K562 (cell line): ENCODE data around the gene WDR83. TPM values are rescaled to one million over a fixed set of nuclear protein-coding genes. Genes with fewer than 3 reads are reported as not detected.

Source experiments
- MEF2D ChIP-seq: conservative IDR thresholded peaks from 2 replicates; pipeline ENCODE4 v1.6.1; 2016; ENCODE audit warnings: low read depth, missing genetic modification characterization, missing compliant biosample characterization
- PATZ1 ChIP-seq: fragments of 250-450 bp; sonication (Bioruptor Pico); IDR thresholded peaks from 2 replicates; pipeline ENCODE4 v1.5.0; 2020; ENCODE audit warnings: mild to moderate bottlenecking, borderline replicate concordance
- POU5F1 ChIP-seq: fragments of 150-350 bp; IDR thresholded peaks from 2 replicates; pipeline ENCODE4 v1.6.1; 2014; ENCODE audit warnings: borderline replicate concordance, low read length, low read depth, mild to moderate bottlenecking; ENCODE audit not compliant: partially characterized antibody
- SRF ChIP-seq, 2 experiments: fragments of 250-450, 450-650 bp in 1 of 2; sonication (Bioruptor Pico) in 1 of 2; sonication (generic) in 1 of 2; formaldehyde crosslinking; IDR thresholded peaks; 2 replicates each; pipeline versions ENCODE4 v1.5.0 to v1.5.1; 2020 to 2022; ENCODE audit warnings: mild to moderate bottlenecking in 1 of 2, missing genetic modification reagents in 1 of 2
- U2AF2 ChIP-seq: fragments of 200-400 bp; formaldehyde crosslinking; optimal IDR thresholded peaks from 2 replicates; pipeline ENCODE3; 2017; ENCODE audit warnings: low read depth, mild to moderate bottlenecking, low read length
- ZNF830 ChIP-seq: fragments of 250-450 bp; sonication (Bioruptor Pico); IDR thresholded peaks from 2 replicates; pipeline ENCODE4 v1.5.0; 2021; ENCODE audit warnings: mild to moderate bottlenecking
- polyA plus RNA-seq, 8 experiments: library from polyadenylated mRNA; depleted of rRNA in 4 of 8; stranded (reverse) in 5 of 8; unstranded in 3 of 8; fragments of >200 nt; fragmentation: Nextera tagmentation in 2 of 8; fragmentation: Illumina TruSeq in 1 of 8; extraction: Ambion mirVana in 2 of 8; extraction: Trizol in 1 of 8; gene quantifications; 2 replicates each; pipeline versions ENCODE4 v1.2.1 to v1.2.3, GENCODE V29; 2011 to 2014; ENCODE audit warnings: inconsistent platforms in 1 of 8, missing spikeins in 1 of 8
- total RNA-seq, 7 experiments: library from RNA; depleted of rRNA in 6 of 7; stranded (reverse); fragments of >200 nt in 6 of 7; fragmentation: Illumina TruSeq in 2 of 7; extraction: Trizol in 2 of 7; gene quantifications; 2 replicates each; pipeline versions ENCODE4 v1.2.1 to v1.2.3, GENCODE V29; 2011 to 2021; ENCODE audit warnings: low replicate concordance in 1 of 7
- TF ChIP-seq, protein P1 (sequence below), 2 experiments: fragments of 450-650 bp; formaldehyde crosslinking in 1 of 2; IDR thresholded peaks; 2 replicates each; pipeline versions ENCODE4 v1.4.0 to v1.6.1; 2014 to 2020; ENCODE audit warnings: mild to moderate bottlenecking in 2 of 2, borderline replicate concordance in 1 of 2, low read depth in 1 of 2
- TF ChIP-seq, protein P2 (sequence below): conservative IDR thresholded peaks from 2 replicates; pipeline ENCODE4 v1.6.1; 2011; ENCODE audit warnings: low read depth, mild to moderate bottlenecking, low read length; ENCODE audit not compliant: control insufficient read depth

WDR83 gene
- total and polyA plus RNA-seq, 9 of the 15 experiments (the other 6 are each of a cell fraction or from before 2014, with no cell fraction given): 0.52 to 21.3 (median 4.2) TPM

- TF ChIP-seq, protein P1, sequence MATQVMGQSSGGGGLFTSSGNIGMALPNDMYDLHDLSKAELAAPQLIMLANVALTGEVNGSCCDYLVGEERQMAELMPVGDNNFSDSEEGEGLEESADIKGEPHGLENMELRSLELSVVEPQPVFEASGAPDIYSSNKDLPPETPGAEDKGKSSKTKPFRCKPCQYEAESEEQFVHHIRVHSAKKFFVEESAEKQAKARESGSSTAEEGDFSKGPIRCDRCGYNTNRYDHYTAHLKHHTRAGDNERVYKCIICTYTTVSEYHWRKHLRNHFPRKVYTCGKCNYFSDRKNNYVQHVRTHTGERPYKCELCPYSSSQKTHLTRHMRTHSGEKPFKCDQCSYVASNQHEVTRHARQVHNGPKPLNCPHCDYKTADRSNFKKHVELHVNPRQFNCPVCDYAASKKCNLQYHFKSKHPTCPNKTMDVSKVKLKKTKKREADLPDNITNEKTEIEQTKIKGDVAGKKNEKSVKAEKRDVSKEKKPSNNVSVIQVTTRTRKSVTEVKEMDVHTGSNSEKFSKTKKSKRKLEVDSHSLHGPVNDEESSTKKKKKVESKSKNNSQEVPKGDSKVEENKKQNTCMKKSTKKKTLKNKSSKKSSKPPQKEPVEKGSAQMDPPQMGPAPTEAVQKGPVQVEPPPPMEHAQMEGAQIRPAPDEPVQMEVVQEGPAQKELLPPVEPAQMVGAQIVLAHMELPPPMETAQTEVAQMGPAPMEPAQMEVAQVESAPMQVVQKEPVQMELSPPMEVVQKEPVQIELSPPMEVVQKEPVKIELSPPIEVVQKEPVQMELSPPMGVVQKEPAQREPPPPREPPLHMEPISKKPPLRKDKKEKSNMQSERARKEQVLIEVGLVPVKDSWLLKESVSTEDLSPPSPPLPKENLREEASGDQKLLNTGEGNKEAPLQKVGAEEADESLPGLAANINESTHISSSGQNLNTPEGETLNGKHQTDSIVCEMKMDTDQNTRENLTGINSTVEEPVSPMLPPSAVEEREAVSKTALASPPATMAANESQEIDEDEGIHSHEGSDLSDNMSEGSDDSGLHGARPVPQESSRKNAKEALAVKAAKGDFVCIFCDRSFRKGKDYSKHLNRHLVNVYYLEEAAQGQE (IDR thresholded peaks at IDR 0.05; ENCODE audit: borderline replicate concordance): peak; percentile 78
- TF ChIP-seq, protein P1 (CRISPR knock-in tag; IDR thresholded peaks at IDR 0.05; ENCODE audit: low read depth): peak; percentile 83
- TF ChIP-seq POU5F1: peak; percentile 88
- TF ChIP-seq U2AF2: no peak
- TF ChIP-seq ZNF830 (CRISPR knock-in tag): peak; percentile 79; the same call in 1 of the 2 replicates
- TF ChIP-seq MEF2D (tag): 0 out of 2 replicates have a peak, but pooled peaks have one; percentile 9
- TF ChIP-seq, protein P2, sequence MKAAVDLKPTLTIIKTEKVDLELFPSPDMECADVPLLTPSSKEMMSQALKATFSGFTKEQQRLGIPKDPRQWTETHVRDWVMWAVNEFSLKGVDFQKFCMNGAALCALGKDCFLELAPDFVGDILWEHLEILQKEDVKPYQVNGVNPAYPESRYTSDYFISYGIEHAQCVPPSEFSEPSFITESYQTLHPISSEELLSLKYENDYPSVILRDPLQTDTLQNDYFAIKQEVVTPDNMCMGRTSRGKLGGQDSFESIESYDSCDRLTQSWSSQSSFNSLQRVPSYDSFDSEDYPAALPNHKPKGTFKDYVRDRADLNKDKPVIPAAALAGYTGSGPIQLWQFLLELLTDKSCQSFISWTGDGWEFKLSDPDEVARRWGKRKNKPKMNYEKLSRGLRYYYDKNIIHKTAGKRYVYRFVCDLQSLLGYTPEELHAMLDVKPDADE: peak; percentile 50; the same call in 1 of the 2 replicates
- TF ChIP-seq SRF (CRISPR knock-in tag; IDR thresholded peaks at IDR 0.05): peak; percentile 34 to 93; a peak in 2 of 4 replicates
- no peak for TF ChIP-seq PATZ1
Measured at GRCh38 chr19:12681074-12681987, 14.7 kb downstream of the WDR83 start, which contains the start of gene DHPS (continued).
